Gastroesophageal sphincter (tissue), 4 donors: ENCODE results near the gene DHRS4. TPM values are rescaled to one million over a fixed set of nuclear protein-coding genes. Genes with fewer than 3 reads are reported as not detected.
"Not testable (repeated sequence)": the region's sequence is repeated elsewhere in the genome, so short reads cannot be mapped to it uniquely, and the experiment has no call there.

Experiments
- ATAC-seq: fragments of 150-250 bp; one replicate; pipeline ENCODE4 v1.9.1; 2016; ENCODE audit warnings: mild to moderate bottlenecking, moderate library complexity
- H3K27ac ChIP-seq, 4 donors: fragments of 200-600 bp; sonication (generic) in 3 of 4; 1 replicate in 3 of 4; 2 replicates in 1 of 4; pipeline ENCODE4 v1.5.1; 2016 to 2019
- H3K27me3 ChIP-seq: fragments of 200-600 bp; sonication (generic); one replicate; pipeline ENCODE4 v1.5.1; 2019
- H3K36me3 ChIP-seq, 2 donors: fragments of 200-600 bp; sonication (generic); one replicate each; pipeline ENCODE4 v1.5.1; 2019; ENCODE audit warnings: control low read depth in 1 of 2
- H3K4me1 ChIP-seq, 3 donors: fragments of 200-600 bp; sonication (generic); 1 replicate in 2 of 3; 2 replicates in 1 of 3; pipeline ENCODE4 v1.5.1; 2016 to 2019; ENCODE audit warnings: control low read depth in 2 of 3
- H3K4me3 ChIP-seq, 2 donors: fragments of 200-600 bp; sonication (generic); one replicate each; pipeline ENCODE4 v1.5.1; 2019; ENCODE audit warnings: mild to moderate bottlenecking in 1 of 2, moderate library complexity in 1 of 2
- H3K9me3 ChIP-seq, 3 donors: fragments of 200-600 bp; sonication (generic); one replicate each; pipeline ENCODE4 v1.5.1; 2017 to 2019; ENCODE audit warnings: control low read depth in 2 of 3
- EP300 ChIP-seq: sonication (generic); formaldehyde crosslinking; IDR thresholded peaks from one replicate; pipeline ENCODE4 v1.6.1; 2017; ENCODE audit warnings: antibody characterized with exemption, mild to moderate bottlenecking
- POLR2A ChIP-seq, 2 donors: fragments of 450-650 bp; IDR thresholded peaks; one replicate each; pipeline ENCODE4 v1.6.1; 2017; ENCODE audit warnings: antibody characterized with exemption in 2 of 2, mild to moderate bottlenecking in 2 of 2, moderate library complexity in 1 of 2
- POLR2AphosphoS5 ChIP-seq: sonication (generic); formaldehyde crosslinking; IDR thresholded peaks from one replicate; pipeline ENCODE4 v1.6.1; 2017; ENCODE audit warnings: antibody characterized with exemption
- WGBS, 2 donors: methylation state at CpG; one replicate each; pipeline ENCODE4 v1.1.5; 2018; ENCODE audit warnings: low coverage in 1 of 2; 5-methylcytosine and 5-hydroxymethylcytosine counted together
- total RNA-seq, 4 donors: library from RNA; depleted of rRNA; stranded (reverse); fragments of >200 nt; gene quantifications; one replicate each; pipeline ENCODE4 v1.1.0, GENCODE V29; 2016
- TF ChIP-seq, protein P1 (sequence below), 4 experiments: fragments of 200-600 bp in 2 of 4; fragments of 450-650 bp in 2 of 4; sonication (generic) in 1 of 4; IDR thresholded peaks; one replicate each; pipeline ENCODE4 v1.5.1; 2017 to 2019; ENCODE audit warnings: antibody characterized with exemption in 4 of 4, mild to moderate bottlenecking in 2 of 4, moderate library complexity in 2 of 4

DHRS4 gene
- total RNA-seq, 4 donors from 2014 or later: 30.4 to 55.9 (median 37.1) TPM

DNA sequence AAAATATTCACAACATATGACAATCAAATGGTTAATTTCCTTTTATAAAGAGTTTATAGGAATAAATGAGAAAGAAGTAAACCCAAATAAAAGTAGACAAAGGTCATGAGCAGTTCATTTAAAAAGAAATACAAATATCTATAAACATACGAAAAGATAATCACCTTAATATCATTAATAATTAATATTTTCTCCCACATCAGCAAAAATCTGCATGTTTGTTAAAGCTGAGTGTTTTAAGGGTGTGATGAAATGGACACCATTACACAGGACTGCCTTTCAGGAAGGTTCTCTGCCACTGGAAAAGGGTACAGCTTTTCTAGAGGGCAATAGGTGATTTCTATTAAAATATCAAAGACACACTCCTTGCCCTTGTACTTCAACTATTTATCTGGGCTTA, 14.7 kb upstream of the DHRS4 start:
- no peak overlapping the region for H3K27ac ChIP-seq
- TF ChIP-seq POLR2A (IDR thresholded peaks at IDR 0.05): no peak
- no peak for TF ChIP-seq EP300
- TF ChIP-seq, protein P1, sequence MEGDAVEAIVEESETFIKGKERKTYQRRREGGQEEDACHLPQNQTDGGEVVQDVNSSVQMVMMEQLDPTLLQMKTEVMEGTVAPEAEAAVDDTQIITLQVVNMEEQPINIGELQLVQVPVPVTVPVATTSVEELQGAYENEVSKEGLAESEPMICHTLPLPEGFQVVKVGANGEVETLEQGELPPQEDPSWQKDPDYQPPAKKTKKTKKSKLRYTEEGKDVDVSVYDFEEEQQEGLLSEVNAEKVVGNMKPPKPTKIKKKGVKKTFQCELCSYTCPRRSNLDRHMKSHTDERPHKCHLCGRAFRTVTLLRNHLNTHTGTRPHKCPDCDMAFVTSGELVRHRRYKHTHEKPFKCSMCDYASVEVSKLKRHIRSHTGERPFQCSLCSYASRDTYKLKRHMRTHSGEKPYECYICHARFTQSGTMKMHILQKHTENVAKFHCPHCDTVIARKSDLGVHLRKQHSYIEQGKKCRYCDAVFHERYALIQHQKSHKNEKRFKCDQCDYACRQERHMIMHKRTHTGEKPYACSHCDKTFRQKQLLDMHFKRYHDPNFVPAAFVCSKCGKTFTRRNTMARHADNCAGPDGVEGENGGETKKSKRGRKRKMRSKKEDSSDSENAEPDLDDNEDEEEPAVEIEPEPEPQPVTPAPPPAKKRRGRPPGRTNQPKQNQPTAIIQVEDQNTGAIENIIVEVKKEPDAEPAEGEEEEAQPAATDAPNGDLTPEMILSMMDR (IDR thresholded peaks at IDR 0.05): no peak
- TF ChIP-seq POLR2AphosphoS5: no peak
- H3K4me3 ChIP-seq: no peak overlapping the region
- H3K4me1 ChIP-seq: no peaks in the 10 kb centered on the region
- 71 to 77% methylated on average over 1 of the region's 1 CpG for WGBS, 2 donors
- no peaks in the 10 kb centered on the region for H3K9me3 ChIP-seq
- H3K36me3 ChIP-seq: peaks cover 0 to 31% of the 10 kb centered on the region in 2 donors
- no peak for ATAC-seq
- no peaks in the 10 kb centered on the region for H3K27me3 ChIP-seq

DNA sequence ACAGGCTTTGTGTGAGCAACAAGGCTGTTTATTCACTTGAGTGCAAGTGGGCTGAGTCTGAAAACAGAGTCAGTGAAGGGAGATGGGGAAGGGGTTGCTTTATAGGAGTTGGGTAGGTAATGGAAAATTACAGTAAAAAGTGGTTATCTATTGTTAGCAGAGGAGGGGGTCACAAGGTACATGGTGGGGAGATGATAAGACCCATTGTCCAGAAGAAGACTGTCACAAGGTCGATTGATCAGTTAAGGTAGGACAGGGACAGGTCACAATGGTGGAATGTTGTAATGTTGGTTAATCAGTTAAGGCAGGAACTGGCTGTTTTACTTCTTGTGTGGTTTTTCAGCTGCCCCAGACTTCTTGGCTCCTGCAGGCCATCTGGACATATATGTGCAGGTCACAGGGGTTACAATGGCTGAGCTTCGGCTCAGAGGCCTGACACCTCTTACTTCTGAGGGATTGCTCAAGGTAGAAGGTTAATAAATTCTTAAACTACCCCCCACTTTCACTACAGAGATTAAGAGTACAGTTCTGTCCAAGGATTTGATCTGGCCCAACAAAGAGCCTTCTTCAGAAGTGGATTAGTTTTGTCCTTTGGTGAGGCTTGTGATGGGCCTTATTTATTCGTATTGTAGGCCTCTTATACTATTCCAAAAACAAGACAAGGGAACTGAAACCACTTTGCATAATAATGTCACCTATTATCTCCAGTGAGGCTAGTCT, 13.8 kb upstream of the DHRS4 start:
- no peak overlapping the region for H3K27ac ChIP-seq
- no peaks in the 10 kb centered on the region for H3K27me3 ChIP-seq
- TF ChIP-seq POLR2A (IDR thresholded peaks at IDR 0.05): no peak
- TF ChIP-seq, protein P1 (IDR thresholded peaks at IDR 0.05): no peak
- no peak for TF ChIP-seq EP300
- no peak for TF ChIP-seq POLR2AphosphoS5
- WGBS, 2 donors: 72 to 83% methylated on average over 3 of the region's 3 CpGs
- H3K4me3 ChIP-seq: no peak overlapping the region
- H3K9me3 ChIP-seq: no peaks in the 10 kb centered on the region
- no peak for ATAC-seq
- H3K36me3 ChIP-seq: peaks cover 0 to 31% of the 10 kb centered on the region in 2 donors
- no peaks in the 10 kb centered on the region for H3K4me1 ChIP-seq

DNA sequence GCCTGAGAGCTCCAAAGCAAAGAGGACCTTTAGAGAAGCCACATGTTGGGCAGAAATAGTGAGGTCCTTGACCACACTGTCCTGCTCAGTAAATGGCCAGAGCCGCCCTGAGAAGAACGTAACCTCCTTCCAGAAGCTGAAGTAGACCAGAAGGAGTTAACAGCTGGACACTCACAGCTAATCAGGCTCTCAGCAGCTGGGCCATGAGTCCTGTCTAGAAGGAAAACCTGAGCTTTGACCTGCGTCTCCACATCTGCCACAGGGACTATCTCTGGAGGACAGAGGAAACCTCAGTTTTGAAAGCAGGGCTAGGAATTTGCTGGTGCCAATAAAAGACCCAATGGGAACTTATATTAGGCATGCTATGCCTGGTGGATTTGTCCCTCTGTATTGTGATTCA, 12.3 kb upstream of the DHRS4 start:
- 75 to 100% methylated on average over 1 to 2 of the region's 3 CpGs for WGBS, 2 donors
- Histone ChIP-seq H3K4me3 (no peak overlapping the region), H3K4me1 (no peaks in the 10 kb centered on the region), H3K27me3 (no peaks in the 10 kb centered on the region), H3K36me3 (peaks cover 0 to 31% of the 10 kb centered on the region in 2 donors), H3K27ac (no peak overlapping the region), H3K9me3 (no peaks in the 10 kb centered on the region)
- TF ChIP-seq EP300: no peak
- TF ChIP-seq, protein P1 (IDR thresholded peaks at IDR 0.05): no peak
- TF ChIP-seq POLR2AphosphoS5: no peak
- no peak for TF ChIP-seq POLR2A (IDR thresholded peaks at IDR 0.05)
- ATAC-seq: no peak

DNA sequence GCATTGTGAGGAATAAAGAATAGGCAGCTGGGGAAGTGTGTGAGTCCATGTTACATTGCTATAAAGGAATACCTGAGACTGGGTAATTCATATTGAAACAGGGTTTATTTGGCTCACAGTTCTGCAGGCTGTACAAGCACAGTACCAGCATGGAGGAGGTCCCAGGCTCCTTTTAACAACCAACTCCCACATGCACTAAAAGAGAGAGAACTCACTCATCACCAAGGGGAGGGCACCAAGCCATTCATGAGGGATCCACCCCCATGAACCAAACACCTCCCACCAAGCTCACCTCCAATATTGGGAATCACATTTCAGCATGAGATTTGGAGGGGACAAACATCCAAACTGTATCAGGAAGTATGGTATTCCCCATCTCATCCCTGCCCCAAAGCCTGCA, 11.9 kb upstream of the DHRS4 start:
- no peaks in the 10 kb centered on the region for H3K27me3 ChIP-seq
- TF ChIP-seq POLR2A (IDR thresholded peaks at IDR 0.05) (no peak), POLR2AphosphoS5 (no peak), EP300 (no peak)
- TF ChIP-seq, protein P1 (IDR thresholded peaks at IDR 0.05): no peak
- no peaks in the 10 kb centered on the region for H3K9me3 ChIP-seq
- no peak overlapping the region for H3K4me3 ChIP-seq
- no peak overlapping the region for H3K27ac ChIP-seq
- peaks cover 0 to 31% of the 10 kb centered on the region in 2 donors for H3K36me3 ChIP-seq
- no peaks in the 10 kb centered on the region for H3K4me1 ChIP-seq
- ATAC-seq: no peak

DNA sequence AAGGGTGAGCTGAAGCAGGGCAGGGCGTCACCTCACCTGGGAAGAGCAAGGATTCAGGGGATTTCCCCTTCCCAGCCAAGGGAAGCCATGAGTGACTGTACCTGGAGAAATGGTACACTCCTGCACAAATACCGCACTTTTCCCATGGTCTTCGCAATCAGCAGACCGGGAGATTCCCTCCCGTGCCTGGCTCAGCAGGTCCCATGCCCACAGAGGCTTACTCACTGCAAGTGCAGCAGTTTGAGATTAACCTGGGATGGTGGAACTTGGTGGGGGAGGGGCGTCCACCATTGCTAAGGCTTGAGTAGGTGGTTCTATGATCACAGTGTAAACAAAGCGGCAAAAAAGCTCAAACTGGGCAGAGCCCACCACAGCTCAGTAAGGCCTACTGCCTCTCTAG, 11.0 kb upstream of the DHRS4 start:
- 91 to 100% methylated on average over 1 to 4 of the region's 7 CpGs for WGBS, 2 donors
- Histone ChIP-seq H3K9me3 (no peaks in the 10 kb centered on the region), H3K27ac (no peak overlapping the region), H3K36me3 (peaks cover 0 to 31% of the 10 kb centered on the region in 2 donors), H3K4me3 (no peak overlapping the region), H3K27me3 (no peaks in the 10 kb centered on the region), H3K4me1 (no peaks in the 10 kb centered on the region)
- no peak for ATAC-seq
- TF ChIP-seq EP300 (no peak), POLR2A (IDR thresholded peaks at IDR 0.05) (no peak), POLR2AphosphoS5 (no peak)
- TF ChIP-seq, protein P1 (IDR thresholded peaks at IDR 0.05): no peak

GRCh38 chr14:23949069-23949468, 4.5 kb upstream of the DHRS4 start:
- not testable (repeated sequence) for H3K4me3 ChIP-seq, ATAC-seq, H3K9me3 ChIP-seq, H3K27me3 ChIP-seq, H3K27ac ChIP-seq, H3K36me3 ChIP-seq
- 94 to 100% methylated on average over 1 to 2 of the region's 2 CpGs for WGBS, 2 donors
- H3K4me1 ChIP-seq: peaks cover 0 to 21% (median 0%) of the 10 kb centered on the region in 3 donors
